GM21737 (cell line): ENCODE data around the gene ZNF691.

Source experiments
- ATAC-seq: cut with Tn5 transposase; IDR thresholded peaks from one replicate; pipeline ENCODE4 v1.9.1; 2021; ENCODE audit warnings: mild to moderate bottlenecking, moderate library complexity; ENCODE audit not compliant: unreplicated experiment

Gene ZNF691

GRCh38 chr1:42831273-42831672, 15.1 kb upstream of the ZNF691 start:
- no peak for ATAC-seq

GRCh38 chr1:42832641-42833240, 13.7 kb upstream of the ZNF691 start:
- ATAC-seq, result no peak

- ATAC-seq, result no peak
Measured at GRCh38 chr1:42833981-42834380, 12.4 kb upstream of the ZNF691 start.

- ATAC-seq, result no peak
Measured at GRCh38 chr1:42834803-42835202, 11.6 kb upstream of the ZNF691 start.

- ATAC-seq, result no peak
Measured at GRCh38 chr1:42835422-42835821, 11.0 kb upstream of the ZNF691 start.

GRCh38 chr1:42837709-42838108, 8.7 kb upstream of the ZNF691 start:
- no peak for ATAC-seq

GRCh38 chr1:42838482-42839190, 7.8 kb upstream of the ZNF691 start:
- no peak for ATAC-seq

GRCh38 chr1:42841010-42841409, 5.4 kb upstream of the ZNF691 start:
- no peak for ATAC-seq

- no peak for ATAC-seq
Measured at GRCh38 chr1:42841440-42842147, 4.8 kb upstream of the ZNF691 start.

- ATAC-seq, result no peak
Measured at GRCh38 chr1:42844592-42845140, 1.7 kb upstream of the ZNF691 start.

GRCh38 chr1:42845193-42845592, 1.2 kb upstream of the ZNF691 start:
- no peak for ATAC-seq

- ATAC-seq, result no peak
Measured at GRCh38 chr1:42845866-42846256, 552 bp upstream of the ZNF691 start.

GRCh38 chr1:42847111-42847595, 740 bp downstream of the ZNF691 start:
- no peak for ATAC-seq

- ATAC-seq, result no peak
Measured at GRCh38 chr1:42847721-42848460, 1.5 kb downstream of the ZNF691 start.

- no peak for ATAC-seq
Measured at GRCh38 chr1:42848823-42849537, 2.6 kb downstream of the ZNF691 start.

GRCh38 chr1:42849944-42850343, 3.5 kb downstream of the ZNF691 start:
- ATAC-seq, result no peak

- ATAC-seq, result no peak
Measured at GRCh38 chr1:42851420-42851819, 5.0 kb downstream of the ZNF691 start.

- no peak for ATAC-seq
Measured at GRCh38 chr1:42851960-42852607, 5.7 kb downstream of the ZNF691 start.

- no peak for ATAC-seq
Measured at GRCh38 chr1:42852608-42852980, 6.2 kb downstream of the ZNF691 start.
